ENCODE measurements around the gene RAD51.

DNA sequence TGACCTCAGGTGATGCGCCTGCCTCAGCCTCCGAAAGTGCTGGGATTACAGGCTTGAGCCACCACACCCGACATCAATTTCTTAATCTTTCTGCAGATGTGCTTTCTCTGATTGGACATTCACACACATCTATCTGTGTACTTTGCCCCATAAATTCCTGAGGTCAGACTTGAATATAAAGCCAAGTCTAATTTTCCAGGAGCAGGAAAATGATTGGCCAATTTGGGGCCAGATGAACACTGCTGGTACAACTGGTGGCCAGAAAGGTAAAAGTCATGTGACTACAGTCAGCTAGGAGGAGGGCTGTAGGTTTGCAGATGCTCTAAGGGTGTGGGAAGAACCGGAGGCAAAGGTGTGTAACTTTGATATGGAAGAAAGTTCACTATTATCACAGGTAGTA, 3.2 kb upstream of the RAD51 start:
- TF ChIP-seq, protein P1, sequence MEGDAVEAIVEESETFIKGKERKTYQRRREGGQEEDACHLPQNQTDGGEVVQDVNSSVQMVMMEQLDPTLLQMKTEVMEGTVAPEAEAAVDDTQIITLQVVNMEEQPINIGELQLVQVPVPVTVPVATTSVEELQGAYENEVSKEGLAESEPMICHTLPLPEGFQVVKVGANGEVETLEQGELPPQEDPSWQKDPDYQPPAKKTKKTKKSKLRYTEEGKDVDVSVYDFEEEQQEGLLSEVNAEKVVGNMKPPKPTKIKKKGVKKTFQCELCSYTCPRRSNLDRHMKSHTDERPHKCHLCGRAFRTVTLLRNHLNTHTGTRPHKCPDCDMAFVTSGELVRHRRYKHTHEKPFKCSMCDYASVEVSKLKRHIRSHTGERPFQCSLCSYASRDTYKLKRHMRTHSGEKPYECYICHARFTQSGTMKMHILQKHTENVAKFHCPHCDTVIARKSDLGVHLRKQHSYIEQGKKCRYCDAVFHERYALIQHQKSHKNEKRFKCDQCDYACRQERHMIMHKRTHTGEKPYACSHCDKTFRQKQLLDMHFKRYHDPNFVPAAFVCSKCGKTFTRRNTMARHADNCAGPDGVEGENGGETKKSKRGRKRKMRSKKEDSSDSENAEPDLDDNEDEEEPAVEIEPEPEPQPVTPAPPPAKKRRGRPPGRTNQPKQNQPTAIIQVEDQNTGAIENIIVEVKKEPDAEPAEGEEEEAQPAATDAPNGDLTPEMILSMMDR (IDR thresholded peaks at IDR 0.05; ENCODE audit: control extremely low read depth in 1 of 3, insufficient read depth in 1 of 3, low read depth in 1 of 3, low read length in 3 of 3), result no peak
- no peak for TF ChIP-seq POLR2A (IDR thresholded peaks at IDR 0.05; ENCODE audit: control extremely low read depth in 1 of 2, low read depth in 2 of 2, low read length in 2 of 2)
- no peak for TF ChIP-seq RAD21 (IDR thresholded peaks at IDR 0.05 in 1 of 2, conservative IDR thresholded peaks at IDR 0.05 in 1 of 2; ENCODE audit: low read depth in 2 of 2, low read length in 2 of 2)
- TF ChIP-seq SAP30 (IDR thresholded peaks at IDR 0.05; ENCODE audit: insufficient read depth, insufficient replicate concordance, low read length), result no peak
- no peak for TF ChIP-seq EP300 (IDR thresholded peaks at IDR 0.05; ENCODE audit: borderline replicate concordance in 1 of 2, low read depth in 2 of 2, low read length in 2 of 2)
- no peak for TF ChIP-seq TBP (IDR thresholded peaks at IDR 0.05; ENCODE audit: low read depth, low read length)
- no peak for TF ChIP-seq EGR1 (IDR thresholded peaks at IDR 0.05; ENCODE audit: borderline replicate concordance, low read depth, low read length)
- TF ChIP-seq RFX5 (IDR thresholded peaks at IDR 0.05; ENCODE audit: borderline replicate concordance, low read depth, low read length), result no peak
- no peak for TF ChIP-seq RNF2 (IDR thresholded peaks at IDR 0.05; ENCODE audit: borderline replicate concordance, low read depth, low read length, missing control alignments, poor library complexity, severe bottlenecking)
- no peak for TF ChIP-seq SUZ12 (IDR thresholded peaks at IDR 0.05; ENCODE audit: low read length)
- TF ChIP-seq JUND (IDR thresholded peaks at IDR 0.05; ENCODE audit: low read length), result no peak
